Panc1 (cell line): ENCODE data around the gene LMCD1. TPM values are rescaled to one million over a fixed set of nuclear protein-coding genes. Genes with fewer than 3 reads are reported as not detected.
A peak's percentile ranks its signal among the peaks of the same experiment; 100 is the strongest.

Experiments
- ATAC-seq: fragments of 200-7000 bp; cut with Tn5 transposase; 2 replicates; pipeline ENCODE4 v1.9.1; 2020; ENCODE audit warnings: mild to moderate bottlenecking, moderate library complexity
- BruUV-seq: library from RNA; stranded (reverse); fragments of 400-500 nt; replicated peaks from 2 replicates; lab custom pipeline; 2021; lab: Mats Ljungman, UMichigan
- CTCF ChIA-PET: fragments of 300-600 bp; sonication (Branson Sonifier 250); formaldehyde crosslinking; loops from one replicate; lab custom pipeline; 2022; ENCODE audit warnings: antibody characterized with exemption; lab: Charles Lee
- POLR2A ChIA-PET: fragments of 300-600 bp; sonication (Branson Sonifier 250); formaldehyde crosslinking; loops from one replicate; lab custom pipeline; 2022; ENCODE audit warnings: antibody characterized with exemption; lab: Charles Lee
- DNase-seq: peaks from one replicate; pipeline ENCODE4 v3.0.0-alpha.2; 2010; ENCODE audit warnings: low read depth, low spot score
- H3K27ac ChIP-seq: 2 replicates; pipeline ENCODE4 v1.5.1; 2011; ENCODE audit warnings: mild to moderate bottlenecking, low read length, inconsistent platforms
- H3K27me3 ChIP-seq: fragments of 200-500 bp; sonication (Bioruptor generic); 2 replicates; pipeline ENCODE4 v1.6.0; 2014; ENCODE audit warnings: low read length, inconsistent platforms; ENCODE audit not compliant: control insufficient read depth, insufficient read depth
- H3K36me3 ChIP-seq: fragments of 200-500 bp; sonication (Bioruptor generic); 2 replicates; pipeline ENCODE4 v1.5.1; 2014; ENCODE audit warnings: inconsistent platforms, mild to moderate bottlenecking, low read length, moderate library complexity; ENCODE audit not compliant: control insufficient read depth, insufficient read depth
- H3K4me1 ChIP-seq: 2 replicates; pipeline ENCODE4 v1.5.1; 2011; ENCODE audit warnings: inconsistent platforms, mild to moderate bottlenecking, low read length, moderate library complexity; ENCODE audit not compliant: control insufficient read depth, insufficient read depth
- H3K4me3 ChIP-seq, 2 experiments: 2 replicates each; pipeline ENCODE4 v1.5.1; 2011 to 2012; ENCODE audit warnings: low read depth in 2 of 2, low read length in 2 of 2, mild to moderate bottlenecking in 2 of 2, inconsistent platforms in 1 of 2, moderate library complexity in 1 of 2
- H3K9me3 ChIP-seq: fragments of 200-500 bp; sonication (Bioruptor generic); 2 replicates; pipeline ENCODE4 v1.5.1; 2014; ENCODE audit warnings: low read depth, mild to moderate bottlenecking, inconsistent platforms, low read length, moderate library complexity; ENCODE audit not compliant: control insufficient read depth, insufficient read depth
- CTCF ChIP-seq: fragments of 450-650 bp; IDR thresholded peaks from 2 replicates; pipeline ENCODE4 v1.5.1; 2017; ENCODE audit warnings: mild to moderate bottlenecking
- POLR2AphosphoS5 ChIP-seq: IDR thresholded peaks from 2 replicates; pipeline ENCODE4 v1.6.1; 2012; ENCODE audit warnings: mild to moderate bottlenecking, low read depth, low read length, moderate library complexity
- REST ChIP-seq, 2 experiments: IDR thresholded peaks; 2 replicates each; pipeline ENCODE4 v1.6.1; 2011 to 2012; ENCODE audit warnings: low read depth in 2 of 2, control low read depth in 1 of 2, low read length in 1 of 2, mild to moderate bottlenecking in 1 of 2, moderate library complexity in 1 of 2; ENCODE audit not compliant: insufficient read depth in 1 of 2
- SIN3A ChIP-seq: IDR thresholded peaks from 2 replicates; pipeline ENCODE4 v1.6.1; 2012; ENCODE audit warnings: low read depth, mild to moderate bottlenecking, low read length, moderate library complexity, borderline replicate concordance; ENCODE audit not compliant: insufficient read depth
- TCF7L2 ChIP-seq: IDR thresholded peaks from 2 replicates; pipeline ENCODE4 v1.6.1; 2011; ENCODE audit warnings: mild to moderate bottlenecking, low read depth, low read length, inconsistent platforms
- in situ Hi-C: cut with HindIII; loops from 2 replicates; pipeline ENCODE4 v1.10.0; 2016; ENCODE audit warnings: low sequenced_read_pairs, low pct_unique_long_range_greater_than_20kb
- intact Hi-C: fragments of 100-400 bp; cut with micrococcal nuclease; formaldehyde crosslinking; loops from one replicate; pipeline ENCODE4 v1.10.0; 2022; ENCODE audit not compliant: unreplicated experiment
- total RNA-seq: library from RNA; stranded (reverse); gene quantifications from one replicate; pipeline ENCODE4 v1.2.1, GENCODE V29; 2021; ENCODE audit not compliant: unreplicated experiment

Gene LMCD1
- total RNA-seq, 1 experiment from 2014 or later = 24.8 TPM

GRCh38 chr3:8500989-8501370 lies 643 bp upstream of the LMCD1 start:
- H3K4me1 ChIP-seq = peaks cover 49% of the 10 kb centered on the region
- ChIA-PET POLR2A (interaction anchor here (0.7 to 1.2 kb wide), 3 partner anchors 17 to 458 kb away, joined by 3 to 8 read pairs (median 7); no protein-coding TSS in a partner anchor), CTCF (interaction anchor here (0.8 kb wide), 1 partner anchor 132 kb away, joined by 3 read pairs; no protein-coding TSS in a partner anchor)
- in situ Hi-C loops = no loop called here
- DNase-seq (no peak), ATAC-seq (no peak)
- intact Hi-C loops = loop anchor here (5.0 kb wide), 1 partner anchor 121 kb away; no protein-coding TSS in a partner anchor
- BruUV-seq = no TSS peak
- H3K27me3 ChIP-seq = no peaks in the 10 kb centered on the region
- H3K9me3 ChIP-seq = no peaks in the 10 kb centered on the region
- TF ChIP-seq SIN3A (no peak), REST (IDR thresholded peaks at IDR 0.05; ENCODE audit: insufficient read depth in 1 of 2, low read depth in 2 of 2, low read length in 1 of 2) (no peak), POLR2AphosphoS5 (no peak)
- peak overlapping the region; percentile 83 for H3K27ac ChIP-seq
- peak overlapping the region; percentile 61 to 74 for H3K4me3 ChIP-seq
- H3K36me3 ChIP-seq = no peaks in the 10 kb centered on the region

- Histone ChIP-seq H3K27me3 (no peaks in the 10 kb centered on the region), H3K9me3 (no peaks in the 10 kb centered on the region), H3K4me3 (peak overlapping the region; percentile 27 to 53), H3K4me1 (peaks cover 64% of the 10 kb centered on the region), H3K36me3 (no peaks in the 10 kb centered on the region; the same call in 1 of the 2 replicates), H3K27ac (peak overlapping the region; percentile 81)
- POLR2A ChIA-PET = no interaction called here
- no peak for TF ChIP-seq CTCF
- no peak for TF ChIP-seq TCF7L2
- no peak for TF ChIP-seq REST (IDR thresholded peaks at IDR 0.05; ENCODE audit: insufficient read depth in 1 of 2, low read depth in 2 of 2, low read length in 1 of 2)
- no peak for TF ChIP-seq POLR2AphosphoS5
- TF ChIP-seq SIN3A = no peak
- intact Hi-C loops = loop anchor here (2.0 to 5.0 kb wide), 2 partner anchors 59 to 119 kb away; no protein-coding TSS in a partner anchor
- in situ Hi-C loops = no loop called here
- peak; percentile 28 for ATAC-seq
- BruUV-seq = no TSS peak
- CTCF ChIA-PET = no interaction called here
- DNase-seq = no peak
These were observed 1.8 kb downstream of the LMCD1 start for GRCh38 chr3:8503461-8503860.
